Measurements from ENCODE around the gene ZNF143. TPM values are rescaled to one million over a fixed set of nuclear protein-coding genes. Genes with fewer than 3 reads are reported as not detected.

The ZNF143 gene
- total RNA-seq (2021; ENCODE audit: unreplicated experiment) (30.2 TPM), Bru-seq, nascent RNA (percentile 71 among the genes with signal in this experiment), BruChase-seq, experiment 1, labeled RNA remaining after a 2-hour chase (percentile 67 among the genes with signal in this experiment), BruChase-seq, experiment 2, labeled RNA remaining after a 6-hour chase (percentile 67 among the genes with signal in this experiment)
- 14.9 TPM for polyA plus RNA-seq (2012; ENCODE audit: insufficient read length)
- long read RNA-seq, transcript ZNF143-203 (16 exons, 2,947 nt), result major isoform, 17 of 26 reads
- long read RNA-seq, transcript ZNF143-213 (16 exons, 2,022 nt), result minor isoform, 6 of 26 reads
- long read RNA-seq, partial matches to known transcripts, result 1 of 26 reads
- long read RNA-seq, other reads (novel, unspliced or antisense), result 2 of 26 reads

GRCh38 chr11:9460322-9461062 is at the start of gene ZNF143:
Gene ZNF143 (plus strand): TSS chr11:9461012. CDS start chr11:9471309, 10,297 bp downstream.
- in situ Hi-C loops (cut with HindIII; ENCODE audit: low pct_unique_long_range_greater_than_20kb, low sequenced_read_pairs), result no loop called here
- Histone ChIP-seq H3K36me3 (ENCODE audit: control insufficient read depth, insufficient read depth, low read length) (no peaks in the 10 kb centered on the region; the same call in 1 of the 2 replicates), H3K4me1 (ENCODE audit: control insufficient read depth, insufficient read depth, low read length) (peaks cover 23% of the 10 kb centered on the region), H3K4me3 (ENCODE audit: low read depth in 2 of 2, low read length in 2 of 2) (peak within 1 kb of the TSS; percentile 94), H3K9me3 (ENCODE audit: control insufficient read depth, insufficient read depth, low read depth, low read length) (no peaks in the 10 kb centered on the region), H3K27me3 (ENCODE audit: control insufficient read depth, insufficient read depth, low read length) (no peaks in the 10 kb centered on the region), H3K27ac (ENCODE audit: low read length) (peak within 1 kb of the TSS; percentile 100)
- ChIA-PET POLR2A (interaction anchor here (0.6 to 1.9 kb wide), 20 partner anchors 10 to 1400 kb away, joined by 3 to 18 read pairs (median 4); partner anchors contain the start of gene WEE1), CTCF (interaction anchor here (1.3 kb wide), 1 partner anchor 46 kb away, joined by 7 read pairs; no protein-coding TSS in a partner anchor)
- no TSS peak for BruUV-seq (replicated peaks)
- intact Hi-C loops (cut with micrococcal nuclease; ENCODE audit: unreplicated experiment), result loop anchor here (5.0 kb wide), 1 partner anchor 107 kb away; no protein-coding TSS in a partner anchor
- peak; percentile 100 for DNase-seq (ENCODE audit: low read depth, low spot score)
- TF ChIP-seq POLR2AphosphoS5 (IDR thresholded peaks at IDR 0.05; ENCODE audit: low read depth, low read length) (peak; percentile 34), SIN3A (IDR thresholded peaks at IDR 0.05; ENCODE audit: borderline replicate concordance, insufficient read depth, low read depth, low read length) (peak; percentile 89), TCF7L2 (IDR thresholded peaks at IDR 0.05; ENCODE audit: low read depth, low read length) (peak; percentile 96)
- TF ChIP-seq, protein P1, sequence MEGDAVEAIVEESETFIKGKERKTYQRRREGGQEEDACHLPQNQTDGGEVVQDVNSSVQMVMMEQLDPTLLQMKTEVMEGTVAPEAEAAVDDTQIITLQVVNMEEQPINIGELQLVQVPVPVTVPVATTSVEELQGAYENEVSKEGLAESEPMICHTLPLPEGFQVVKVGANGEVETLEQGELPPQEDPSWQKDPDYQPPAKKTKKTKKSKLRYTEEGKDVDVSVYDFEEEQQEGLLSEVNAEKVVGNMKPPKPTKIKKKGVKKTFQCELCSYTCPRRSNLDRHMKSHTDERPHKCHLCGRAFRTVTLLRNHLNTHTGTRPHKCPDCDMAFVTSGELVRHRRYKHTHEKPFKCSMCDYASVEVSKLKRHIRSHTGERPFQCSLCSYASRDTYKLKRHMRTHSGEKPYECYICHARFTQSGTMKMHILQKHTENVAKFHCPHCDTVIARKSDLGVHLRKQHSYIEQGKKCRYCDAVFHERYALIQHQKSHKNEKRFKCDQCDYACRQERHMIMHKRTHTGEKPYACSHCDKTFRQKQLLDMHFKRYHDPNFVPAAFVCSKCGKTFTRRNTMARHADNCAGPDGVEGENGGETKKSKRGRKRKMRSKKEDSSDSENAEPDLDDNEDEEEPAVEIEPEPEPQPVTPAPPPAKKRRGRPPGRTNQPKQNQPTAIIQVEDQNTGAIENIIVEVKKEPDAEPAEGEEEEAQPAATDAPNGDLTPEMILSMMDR (IDR thresholded peaks at IDR 0.05), result no peak
- TF ChIP-seq, protein P2, sequence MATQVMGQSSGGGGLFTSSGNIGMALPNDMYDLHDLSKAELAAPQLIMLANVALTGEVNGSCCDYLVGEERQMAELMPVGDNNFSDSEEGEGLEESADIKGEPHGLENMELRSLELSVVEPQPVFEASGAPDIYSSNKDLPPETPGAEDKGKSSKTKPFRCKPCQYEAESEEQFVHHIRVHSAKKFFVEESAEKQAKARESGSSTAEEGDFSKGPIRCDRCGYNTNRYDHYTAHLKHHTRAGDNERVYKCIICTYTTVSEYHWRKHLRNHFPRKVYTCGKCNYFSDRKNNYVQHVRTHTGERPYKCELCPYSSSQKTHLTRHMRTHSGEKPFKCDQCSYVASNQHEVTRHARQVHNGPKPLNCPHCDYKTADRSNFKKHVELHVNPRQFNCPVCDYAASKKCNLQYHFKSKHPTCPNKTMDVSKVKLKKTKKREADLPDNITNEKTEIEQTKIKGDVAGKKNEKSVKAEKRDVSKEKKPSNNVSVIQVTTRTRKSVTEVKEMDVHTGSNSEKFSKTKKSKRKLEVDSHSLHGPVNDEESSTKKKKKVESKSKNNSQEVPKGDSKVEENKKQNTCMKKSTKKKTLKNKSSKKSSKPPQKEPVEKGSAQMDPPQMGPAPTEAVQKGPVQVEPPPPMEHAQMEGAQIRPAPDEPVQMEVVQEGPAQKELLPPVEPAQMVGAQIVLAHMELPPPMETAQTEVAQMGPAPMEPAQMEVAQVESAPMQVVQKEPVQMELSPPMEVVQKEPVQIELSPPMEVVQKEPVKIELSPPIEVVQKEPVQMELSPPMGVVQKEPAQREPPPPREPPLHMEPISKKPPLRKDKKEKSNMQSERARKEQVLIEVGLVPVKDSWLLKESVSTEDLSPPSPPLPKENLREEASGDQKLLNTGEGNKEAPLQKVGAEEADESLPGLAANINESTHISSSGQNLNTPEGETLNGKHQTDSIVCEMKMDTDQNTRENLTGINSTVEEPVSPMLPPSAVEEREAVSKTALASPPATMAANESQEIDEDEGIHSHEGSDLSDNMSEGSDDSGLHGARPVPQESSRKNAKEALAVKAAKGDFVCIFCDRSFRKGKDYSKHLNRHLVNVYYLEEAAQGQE (IDR thresholded peaks at IDR 0.05; ENCODE audit: insufficient read depth in 1 of 2, low read depth in 2 of 2, low read length in 1 of 2), result peak in 1 of 2 experiments; percentile 46; a peak in 1 of 4 replicates
- ATAC-seq, result peak; percentile 95

GRCh38 chr11:9428706-9429105 is 32.1 kb upstream of the ZNF143 start:
- H3K4me3 ChIP-seq (ENCODE audit: low read depth in 2 of 2, low read length in 2 of 2), result no peak overlapping the region
- peaks cover 77% of the 10 kb centered on the region for H3K36me3 ChIP-seq (ENCODE audit: control insufficient read depth, insufficient read depth, low read length)
- POLR2A ChIA-PET, result no interaction called here
- TF ChIP-seq, protein P2 (IDR thresholded peaks at IDR 0.05; ENCODE audit: insufficient read depth in 1 of 2, low read depth in 2 of 2, low read length in 1 of 2), result no peak
- no peak overlapping the region for H3K27ac ChIP-seq (ENCODE audit: low read length)
- ATAC-seq (peak; percentile 44; the same call in 1 of the 2 replicates), DNase-seq (ENCODE audit: low read depth, low spot score) (no peak)
- intact Hi-C loops (cut with micrococcal nuclease; ENCODE audit: unreplicated experiment) (no loop called here), in situ Hi-C loops (cut with HindIII; ENCODE audit: low pct_unique_long_range_greater_than_20kb, low sequenced_read_pairs) (no loop called here)
- BruUV-seq (replicated peaks), result no TSS peak
- no peaks in the 10 kb centered on the region for H3K27me3 ChIP-seq (ENCODE audit: control insufficient read depth, insufficient read depth, low read length)
- H3K9me3 ChIP-seq (ENCODE audit: control insufficient read depth, insufficient read depth, low read depth, low read length), result no peaks in the 10 kb centered on the region
- H3K4me1 ChIP-seq (ENCODE audit: control insufficient read depth, insufficient read depth, low read length), result no peaks in the 10 kb centered on the region
- CTCF ChIA-PET, result no interaction called here

Data from Panc1 (cell line).